ENCODE measurements around the gene MAD2L1. TPM values are rescaled to one million over a fixed set of nuclear protein-coding genes. Genes with fewer than 3 reads are reported as not detected.

Gene MAD2L1
- total and polyA plus RNA-seq, 10 donors = 3.3 to 13.7 (median 5.0) TPM

DNA sequence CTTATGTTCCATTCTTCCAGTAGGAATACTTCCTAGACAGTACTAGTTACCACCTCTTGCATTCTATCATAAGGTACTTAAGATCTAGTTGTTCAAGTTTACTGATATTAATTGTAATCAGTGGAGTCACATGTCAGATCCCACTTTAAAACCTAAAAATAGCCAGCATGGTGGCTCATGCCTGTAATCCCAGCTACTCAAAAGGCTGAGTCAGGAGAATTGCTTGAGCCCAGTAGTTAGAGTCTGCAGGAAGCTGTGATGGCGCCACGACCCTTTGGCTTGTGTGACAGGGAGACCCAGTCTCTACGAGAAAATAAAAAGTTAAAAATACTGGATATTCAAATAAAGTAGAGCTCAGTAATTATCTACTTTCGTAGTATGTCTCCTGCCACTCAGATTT, 57.7 kb downstream of the MAD2L1 start:
- TF ChIP-seq POLR2AphosphoS5 (IDR thresholded peaks at IDR 0.05) (no peak), POLR2A (IDR thresholded peaks at IDR 0.05) (no peak)
- TF ChIP-seq, protein P1, sequence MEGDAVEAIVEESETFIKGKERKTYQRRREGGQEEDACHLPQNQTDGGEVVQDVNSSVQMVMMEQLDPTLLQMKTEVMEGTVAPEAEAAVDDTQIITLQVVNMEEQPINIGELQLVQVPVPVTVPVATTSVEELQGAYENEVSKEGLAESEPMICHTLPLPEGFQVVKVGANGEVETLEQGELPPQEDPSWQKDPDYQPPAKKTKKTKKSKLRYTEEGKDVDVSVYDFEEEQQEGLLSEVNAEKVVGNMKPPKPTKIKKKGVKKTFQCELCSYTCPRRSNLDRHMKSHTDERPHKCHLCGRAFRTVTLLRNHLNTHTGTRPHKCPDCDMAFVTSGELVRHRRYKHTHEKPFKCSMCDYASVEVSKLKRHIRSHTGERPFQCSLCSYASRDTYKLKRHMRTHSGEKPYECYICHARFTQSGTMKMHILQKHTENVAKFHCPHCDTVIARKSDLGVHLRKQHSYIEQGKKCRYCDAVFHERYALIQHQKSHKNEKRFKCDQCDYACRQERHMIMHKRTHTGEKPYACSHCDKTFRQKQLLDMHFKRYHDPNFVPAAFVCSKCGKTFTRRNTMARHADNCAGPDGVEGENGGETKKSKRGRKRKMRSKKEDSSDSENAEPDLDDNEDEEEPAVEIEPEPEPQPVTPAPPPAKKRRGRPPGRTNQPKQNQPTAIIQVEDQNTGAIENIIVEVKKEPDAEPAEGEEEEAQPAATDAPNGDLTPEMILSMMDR (IDR thresholded peaks at IDR 0.05 in 8 of 11, conservative IDR thresholded peaks at IDR 0.05 in 3 of 11) = no peak
- intact Hi-C loops (cut with DNase I; ENCODE audit: low total_unique reads) = no loop called here
- Histone ChIP-seq H3K27ac (no peak overlapping the region), H3K27me3 (replicated peaks in 1 of 7) (no peaks in the 10 kb centered on the region), H3K4me1 (no peaks in the 10 kb centered on the region), H3K4me3 (no peak overlapping the region), H3K36me3 (no peaks in the 10 kb centered on the region), H3K9me3 (no peaks in the 10 kb centered on the region)
- DNase-seq = no peak
- WGBS, 5 donors = 82 to 91% (median 87%) methylated on average over 4 of the region's 4 CpGs

DNA sequence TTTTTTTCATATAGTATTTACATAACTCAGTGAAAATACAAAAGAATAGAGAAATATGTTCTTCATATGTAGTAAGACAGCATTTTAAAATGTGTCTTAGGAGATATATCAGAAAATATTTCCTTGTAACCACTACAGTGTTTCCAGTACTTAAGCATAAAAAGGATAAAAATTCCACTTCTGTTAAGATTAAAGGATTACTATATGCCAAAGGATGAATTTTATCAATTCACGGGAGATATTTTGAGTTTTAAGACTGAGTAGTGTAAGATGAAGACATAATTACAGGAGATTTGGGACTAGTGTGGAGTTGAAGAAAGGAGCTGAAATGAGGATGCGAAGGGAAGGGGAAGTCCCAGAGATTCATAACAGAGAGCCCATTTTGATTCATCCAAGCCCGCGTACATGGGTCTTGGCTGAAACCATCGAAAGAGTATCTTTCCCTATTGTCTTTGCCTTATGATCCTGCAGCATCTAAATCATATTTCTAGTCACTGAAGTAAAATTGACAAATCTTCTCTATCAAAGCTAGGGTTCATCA, 58.7 kb downstream of the MAD2L1 start:
- intact Hi-C loops (cut with DNase I; ENCODE audit: low total_unique reads) = no loop called here
- Histone ChIP-seq H3K27ac (no peak overlapping the region), H3K4me3 (no peak overlapping the region), H3K36me3 (no peaks in the 10 kb centered on the region), H3K4me1 (no peaks in the 10 kb centered on the region), H3K27me3 (replicated peaks in 1 of 7) (no peaks in the 10 kb centered on the region), H3K9me3 (no peaks in the 10 kb centered on the region)
- WGBS, 5 donors = 77 to 90% (median 80%) methylated on average over 5 of the region's 5 CpGs
- TF ChIP-seq POLR2A (IDR thresholded peaks at IDR 0.05) (no peak), POLR2AphosphoS5 (IDR thresholded peaks at IDR 0.05) (no peak)
- TF ChIP-seq, protein P1 (IDR thresholded peaks at IDR 0.05 in 8 of 11, conservative IDR thresholded peaks at IDR 0.05 in 3 of 11) = no peak
- DNase-seq = no peak

DNA sequence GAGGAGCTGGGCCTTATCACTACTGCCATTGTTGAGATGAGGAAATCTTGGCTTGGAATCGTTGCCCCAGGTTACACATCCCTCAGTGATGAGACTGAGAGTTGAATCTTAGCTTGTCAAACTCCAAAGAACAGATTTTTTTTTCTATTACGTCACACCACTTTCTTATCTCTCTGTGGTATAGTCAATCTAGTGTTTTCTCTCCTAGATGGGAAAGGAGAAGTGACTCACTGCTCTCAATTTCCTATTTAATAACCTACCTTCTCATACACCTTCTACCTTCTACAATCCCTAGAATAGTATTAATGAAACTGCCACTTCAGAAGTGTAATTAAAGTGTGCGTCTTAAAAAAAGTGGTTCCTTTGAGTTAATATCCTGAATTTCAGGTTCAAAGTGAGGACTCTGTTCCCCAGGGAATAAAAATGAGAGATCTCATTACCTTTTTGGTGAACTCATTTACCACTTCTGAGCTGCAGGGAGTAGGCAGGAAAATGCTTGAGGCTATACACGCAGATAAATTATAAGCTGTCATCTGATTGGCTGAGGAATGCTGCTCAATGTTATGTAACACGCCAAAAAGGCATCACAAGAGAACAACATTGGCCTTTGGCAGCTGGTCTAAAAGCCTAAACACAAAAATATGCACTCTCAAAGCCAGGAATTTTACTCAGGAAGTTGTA, 59.3 kb downstream of the MAD2L1 start:
- TF ChIP-seq POLR2A (IDR thresholded peaks at IDR 0.05) (no peak), POLR2AphosphoS5 (IDR thresholded peaks at IDR 0.05) (no peak)
- TF ChIP-seq, protein P1 (IDR thresholded peaks at IDR 0.05 in 8 of 11, conservative IDR thresholded peaks at IDR 0.05 in 3 of 11) = no peak
- Histone ChIP-seq H3K27me3 (replicated peaks in 1 of 7) (no peaks in the 10 kb centered on the region), H3K4me3 (no peak overlapping the region), H3K4me1 (no peaks in the 10 kb centered on the region), H3K36me3 (no peaks in the 10 kb centered on the region), H3K27ac (no peak overlapping the region), H3K9me3 (no peaks in the 10 kb centered on the region)
- no peak for DNase-seq
- intact Hi-C loops (cut with DNase I; ENCODE audit: low total_unique reads) = no loop called here
- WGBS, 5 donors = 47 to 58% (median 53%) methylated on average over 5 of the region's 5 CpGs

Measured in spleen (tissue), 11 donors.